NCI-H1694 (cell line): ENCODE results near the gene MRI1.
A peak's percentile ranks its signal among the peaks of the same experiment; 100 is the strongest.
"Not testable (repeated sequence)": the region's sequence is repeated elsewhere in the genome, so short reads cannot be mapped to it uniquely, and the experiment has no call there.

Experiments
- DNase-seq: peaks from one replicate; lab custom pipeline; 2025; lab: John Stamatoyannopoulos, UW

Gene MRI1

DNA sequence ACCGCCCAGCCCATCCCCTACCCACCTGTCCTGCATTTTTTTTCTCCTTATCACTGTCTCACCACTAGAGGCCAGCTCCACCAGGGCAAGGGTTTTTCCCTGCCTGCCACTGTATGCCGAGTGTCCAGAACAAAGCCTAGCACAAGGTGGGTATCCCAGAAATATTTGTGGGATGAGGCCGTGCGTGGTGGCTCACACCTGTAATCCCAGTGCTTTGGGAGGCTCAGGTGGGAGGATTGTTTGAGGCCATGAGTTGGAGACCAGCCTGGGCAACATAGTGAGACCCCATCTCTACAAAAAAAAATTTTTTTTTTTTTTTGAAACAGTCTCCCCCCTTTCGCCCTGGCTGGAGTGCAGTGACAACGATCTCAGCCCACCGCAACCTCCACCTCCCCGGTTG lies 2.9 kb upstream of the MRI1 start:
- no peak for DNase-seq

- no peak for DNase-seq
Observed at GRCh38 chr19:13762635-13763235, 1.6 kb upstream of the MRI1 start.

- no peak for DNase-seq
Observed at GRCh38 chr19:13763265-13763664, 1.1 kb upstream of the MRI1 start.

DNA sequence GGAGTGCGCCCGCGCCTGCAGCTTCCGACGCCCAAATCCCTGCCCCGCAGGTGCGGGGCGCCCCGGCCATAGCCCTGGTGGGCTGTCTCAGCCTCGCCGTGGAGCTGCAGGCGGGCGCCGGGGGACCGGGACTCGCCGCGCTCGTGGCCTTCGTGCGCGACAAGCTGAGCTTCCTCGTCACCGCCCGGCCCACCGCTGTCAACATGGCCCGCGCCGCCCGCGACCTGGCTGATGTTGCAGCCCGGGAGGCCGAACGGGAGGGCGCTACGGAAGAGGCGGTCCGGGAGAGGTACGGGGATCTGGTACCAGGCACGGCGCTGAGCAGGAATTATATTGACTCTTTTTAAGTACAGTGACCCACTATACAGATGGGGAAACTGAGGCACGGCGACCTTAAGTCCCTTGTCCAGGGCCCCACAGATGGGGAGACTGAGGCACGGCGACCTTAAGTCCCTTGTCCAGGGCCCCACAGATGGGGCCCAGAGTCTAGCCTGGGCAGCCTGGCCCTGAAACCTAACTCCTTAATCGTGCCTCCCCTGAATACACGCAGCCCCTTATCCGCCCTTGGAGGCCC lies 586 bp downstream of the MRI1 start:
- DNase-seq: no peak

DNA sequence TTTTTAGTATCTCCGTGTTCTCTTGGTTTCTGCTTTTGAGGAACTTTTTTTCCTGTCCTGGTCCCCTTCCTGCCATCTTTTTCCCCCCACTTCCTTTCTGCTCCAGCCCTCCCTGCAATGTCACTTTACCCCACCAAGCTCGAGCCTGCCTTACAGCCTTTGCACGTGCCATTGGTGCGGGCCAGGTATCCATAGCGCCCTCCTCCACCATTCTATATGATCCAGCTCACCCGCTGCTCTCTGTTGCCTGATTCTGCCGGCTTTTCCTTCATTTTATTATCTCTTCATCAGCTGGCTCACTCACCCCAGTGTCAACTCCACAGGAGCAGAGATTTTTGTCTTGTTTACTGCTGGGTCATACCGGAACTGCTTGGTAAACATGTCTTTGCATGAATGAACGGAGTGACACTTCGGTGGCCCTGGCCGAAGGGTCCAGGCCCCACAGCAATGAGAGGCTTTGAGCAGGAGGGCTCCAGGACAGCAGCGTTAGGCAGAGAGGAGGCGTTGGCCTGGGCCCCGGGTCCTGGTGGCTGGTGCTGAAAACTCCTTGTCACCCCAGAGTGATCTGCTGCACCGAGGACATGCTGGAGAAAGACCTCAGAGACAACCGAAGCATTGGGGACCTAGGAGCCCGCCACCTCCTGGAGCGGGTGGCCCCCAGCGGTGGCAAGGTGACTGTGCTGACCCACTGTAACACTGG lies 1.2 kb downstream of the MRI1 start:
- no peak for DNase-seq

- no peak for DNase-seq
Observed at GRCh38 chr19:13766095-13766481, 1.8 kb downstream of the MRI1 start.

DNA sequence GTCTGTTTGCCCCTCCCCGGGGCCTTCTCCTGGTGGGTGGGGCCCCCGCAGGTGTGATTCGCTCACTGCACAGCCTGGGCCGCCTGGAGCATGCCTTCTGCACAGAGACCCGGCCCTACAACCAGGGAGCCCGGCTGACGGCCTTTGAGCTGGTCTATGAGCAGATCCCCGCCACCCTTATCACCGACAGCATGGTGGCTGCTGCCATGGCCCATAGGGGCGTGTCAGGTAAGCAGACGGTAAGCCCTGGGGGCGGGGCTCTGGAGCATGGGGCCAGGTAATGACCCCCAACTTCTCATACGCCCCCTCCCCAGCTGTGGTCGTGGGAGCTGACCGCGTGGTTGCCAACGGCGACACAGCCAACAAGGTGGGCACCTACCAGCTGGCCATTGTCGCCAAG lies 4.2 kb downstream of the MRI1 start:
- DNase-seq: no peak

GRCh38 chr19:13770013-13770635 lies 5.8 kb downstream of the MRI1 start:
- no peak for DNase-seq

GRCh38 chr19:13774217-13775191 lies 10.2 kb downstream of the MRI1 start, which contains the start of gene C19orf53:
Gene C19orf53 (plus strand): TSS chr19:13774456. CDS start chr19:13774478, 22 bp downstream.
- DNase-seq: peak; percentile 76

DNA sequence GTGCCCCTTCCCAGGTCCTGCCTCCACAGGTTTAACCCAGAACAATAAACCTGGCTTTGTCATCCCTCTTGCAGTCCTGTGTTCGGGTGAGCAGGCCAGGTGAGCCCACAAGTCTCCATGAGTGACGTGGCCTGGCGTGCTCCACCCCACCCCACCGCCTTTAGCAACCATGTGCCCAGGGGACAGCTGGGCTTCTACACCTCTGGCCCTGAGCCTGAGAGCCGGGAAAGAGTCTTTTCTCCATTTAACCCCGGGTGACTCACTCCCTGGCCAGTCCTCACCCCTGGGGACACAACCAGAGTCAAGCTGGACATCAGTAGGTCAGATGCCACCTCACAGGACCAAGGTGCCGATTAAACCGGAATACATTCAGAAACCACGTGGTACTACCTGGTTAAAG lies 14.1 kb downstream of the MRI1 start:
- no peak for DNase-seq

DNA sequence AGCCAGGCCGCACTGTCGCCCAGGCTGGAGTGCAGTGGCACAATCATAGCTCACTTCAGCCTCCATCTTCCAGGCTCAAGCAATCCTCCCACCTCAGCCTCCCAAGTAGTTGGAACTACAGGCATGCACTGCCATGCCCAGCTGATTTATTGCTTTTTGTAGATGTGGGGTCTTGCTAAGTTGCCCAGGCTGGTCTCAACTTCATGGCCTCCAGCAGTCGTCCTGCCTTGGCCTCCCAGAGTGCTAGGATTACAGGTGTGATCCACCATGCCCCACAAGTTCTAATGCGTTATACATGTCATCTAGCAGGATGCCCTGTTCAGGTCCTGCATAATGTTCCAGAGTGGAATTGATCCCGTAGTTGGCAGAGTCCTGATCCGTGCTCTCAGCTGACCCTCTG lies 14.5 kb downstream of the MRI1 start:
- DNase-seq: no peak

- not testable (repeated sequence) for DNase-seq
Observed at GRCh38 chr19:13779794-13780193, 15.5 kb downstream of the MRI1 start.

- no peak for DNase-seq
Observed at GRCh38 chr19:13781547-13781946, 17.2 kb downstream of the MRI1 start.

GRCh38 chr19:13782537-13782936 lies 18.2 kb downstream of the MRI1 start:
- no peak for DNase-seq

GRCh38 chr19:13783565-13784500 lies 19.5 kb downstream of the MRI1 start:
- no peak for DNase-seq

DNA sequence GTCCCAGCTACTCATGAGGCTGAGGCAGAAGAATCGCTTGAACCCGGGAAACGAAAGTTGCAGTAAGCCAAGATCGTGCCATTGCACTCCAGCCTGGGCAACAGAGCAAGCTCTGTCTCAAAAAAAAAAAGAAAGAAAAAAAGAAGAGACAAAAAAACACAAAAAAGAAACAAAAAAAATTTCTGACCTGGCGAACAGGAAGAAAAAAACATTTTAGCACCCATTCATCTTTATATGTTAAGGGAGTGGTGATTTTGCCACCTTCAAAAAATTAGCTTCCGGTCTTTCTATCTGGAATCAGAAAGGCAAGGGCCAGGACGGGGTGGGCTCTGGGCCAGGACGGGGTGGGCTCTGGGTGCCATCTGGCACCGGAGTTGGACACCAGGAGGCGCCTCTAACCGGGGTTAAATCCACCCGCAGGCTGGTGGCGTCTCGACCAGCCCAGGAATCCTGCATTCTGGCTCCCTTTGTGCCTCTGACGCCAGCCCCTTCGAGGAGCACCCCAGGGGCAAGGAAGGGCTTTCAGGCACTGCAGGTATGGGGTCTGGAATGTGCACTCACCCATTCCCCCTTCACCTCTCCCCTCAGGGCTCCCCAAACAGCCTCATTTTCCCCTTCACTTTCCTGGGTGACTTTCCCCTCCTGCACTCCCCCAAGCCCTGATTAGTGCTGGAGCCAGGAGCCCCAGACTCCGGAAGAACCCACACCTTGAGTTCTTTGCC lies 20.6 kb downstream of the MRI1 start:
- DNase-seq: peak; percentile 63

GRCh38 chr19:13788991-13789390 lies 24.7 kb downstream of the MRI1 start:
- DNase-seq: no peak

- no peak for DNase-seq
Observed at GRCh38 chr19:13790354-13790753, 26.0 kb downstream of the MRI1 start.

- not testable (repeated sequence) for DNase-seq
Observed at GRCh38 chr19:13793317-13793716, 29.0 kb downstream of the MRI1 start.

- no peak for DNase-seq
Observed at GRCh38 chr19:13794398-13794756, 30.1 kb downstream of the MRI1 start.
